DND-41 (cell line): ENCODE results near the gene RIBC2.

Experiments used
- ATAC-seq: fragments of 200-7000 bp; cut with Tn5 transposase; 3 replicates; pipeline ENCODE4 v1.9.1; 2021; ENCODE audit warnings: low read depth; ENCODE audit not compliant: insufficient read depth
- DNase-seq: peaks from one replicate; pipeline ENCODE4 v3.0.0-alpha.2; 2020
- H2AFZ ChIP-seq: 2 replicates; pipeline ENCODE4 v1.6.0; 2012; ENCODE audit warnings: low read depth, low read length
- H3K27ac ChIP-seq: 2 replicates; pipeline ENCODE4 v1.5.1; 2012; ENCODE audit warnings: low read length, inconsistent platforms
- H3K27me3 ChIP-seq: fragments of 200-600 bp; sonication (generic); 2 replicates; pipeline ENCODE4 v1.6.0; 2012; ENCODE audit warnings: low read length, mild to moderate bottlenecking, inconsistent platforms; ENCODE audit not compliant: insufficient read depth, poor library complexity
- H3K36me3 ChIP-seq: 2 replicates; pipeline ENCODE4 v1.5.1; 2012; ENCODE audit warnings: low read length, inconsistent platforms; ENCODE audit not compliant: insufficient read depth
- H3K4me1 ChIP-seq: 2 replicates; pipeline ENCODE4 v1.5.1; 2012; ENCODE audit warnings: mild to moderate bottlenecking, low read length; ENCODE audit not compliant: insufficient read depth
- H3K4me2 ChIP-seq: 2 replicates; pipeline ENCODE4 v1.6.0; 2012; ENCODE audit warnings: mild to moderate bottlenecking, moderate library complexity, low read length, inconsistent platforms; ENCODE audit not compliant: insufficient read depth
- H3K4me3 ChIP-seq, 2 experiments: fragments of 200-600 bp in 1 of 2; shearing (Covaris generic) in 1 of 2; 2 replicates each; pipeline ENCODE4 v1.5.1; 2012 to 2016; ENCODE audit warnings: inconsistent platforms in 2 of 2, low read length in 2 of 2, mild to moderate bottlenecking in 2 of 2, low read depth in 1 of 2, moderate library complexity in 1 of 2
- H3K79me2 ChIP-seq: 2 replicates; pipeline ENCODE4 v1.6.0; 2012; ENCODE audit warnings: low read length, inconsistent platforms; ENCODE audit not compliant: insufficient read depth
- H3K9ac ChIP-seq: 2 replicates; pipeline ENCODE4 v1.6.0; 2012; ENCODE audit warnings: low read depth, mild to moderate bottlenecking, inconsistent platforms, low read length, moderate library complexity
- H3K9me3 ChIP-seq: 2 replicates; pipeline ENCODE4 v1.5.1; 2012; ENCODE audit warnings: low read length, moderate library complexity, mild to moderate bottlenecking, inconsistent platforms; ENCODE audit not compliant: insufficient read depth, severe bottlenecking
- H4K20me1 ChIP-seq: 2 replicates; pipeline ENCODE4 v1.6.0; 2012; ENCODE audit warnings: low read length; ENCODE audit not compliant: insufficient read depth
- CTCF ChIP-seq: IDR thresholded peaks from 2 replicates; pipeline ENCODE4 v1.5.1; 2012; ENCODE audit warnings: borderline replicate concordance, low read length, moderate library complexity, mild to moderate bottlenecking; ENCODE audit not compliant: poor library complexity, severe bottlenecking; ENCODE audit errors: extremely low read depth
- EZH2 ChIP-seq: IDR thresholded peaks from 3 replicates; pipeline ENCODE4 v1.6.1; 2012; ENCODE audit warnings: borderline replicate concordance, low read depth, mild to moderate bottlenecking, moderate library complexity, low read length, inconsistent platforms; ENCODE audit not compliant: severe bottlenecking

RIBC2 gene

GRCh38 chr22:45376703-45377102 lies 36.8 kb upstream of the RIBC2 start:
- Histone ChIP-seq H3K4me3 (no peak overlapping the region), H3K36me3 (no peaks in the 10 kb centered on the region), H3K27me3 (no peaks in the 10 kb centered on the region), H3K9me3 (no peaks in the 10 kb centered on the region), H3K79me2 (no peaks in the 10 kb centered on the region), H4K20me1 (no peaks in the 10 kb centered on the region), H3K27ac (no peak overlapping the region), H2AFZ (no peak overlapping the region), H3K4me1 (no peaks in the 10 kb centered on the region), H3K9ac (no peak overlapping the region), H3K4me2 (no peak overlapping the region)
- TF ChIP-seq EZH2: no peak
- TF ChIP-seq CTCF: no peak
- ATAC-seq (no peak), DNase-seq (no peak)

- no peak for ATAC-seq
- TF ChIP-seq CTCF (no peak), EZH2 (no peak)
These were observed 32.1 kb upstream of the RIBC2 start for GRCh38 chr22:45381348-45381747.

GRCh38 chr22:45389546-45389945 lies 23.9 kb upstream of the RIBC2 start:
- H3K79me2 ChIP-seq: no peaks in the 10 kb centered on the region
- peaks cover 8% of the 10 kb centered on the region for H3K27me3 ChIP-seq
- TF ChIP-seq CTCF: no peak
- TF ChIP-seq EZH2: no peak
- H3K9ac ChIP-seq: no peak overlapping the region
- no peak overlapping the region for H3K4me3 ChIP-seq
- no peak overlapping the region for H3K4me2 ChIP-seq
- ATAC-seq (no peak), DNase-seq (no peak)
- H2AFZ ChIP-seq: no peak overlapping the region
- no peaks in the 10 kb centered on the region for H3K4me1 ChIP-seq
- H3K36me3 ChIP-seq: no peaks in the 10 kb centered on the region
- H4K20me1 ChIP-seq: no peaks in the 10 kb centered on the region
- H3K27ac ChIP-seq: no peak overlapping the region
- no peaks in the 10 kb centered on the region for H3K9me3 ChIP-seq

More at GRCh38 chr22:45381348-45381747, 32.1 kb upstream of the RIBC2 start:
- Histone ChIP-seq H3K9me3 (no peaks in the 10 kb centered on the region), H3K36me3 (no peaks in the 10 kb centered on the region), H3K4me1 (no peaks in the 10 kb centered on the region), H2AFZ (no peak overlapping the region), H3K79me2 (no peaks in the 10 kb centered on the region), H3K27ac (no peak overlapping the region), H3K27me3 (no peaks in the 10 kb centered on the region), H3K9ac (no peak overlapping the region), H3K4me2 (no peak overlapping the region), H4K20me1 (no peaks in the 10 kb centered on the region), H3K4me3 (no peak overlapping the region)
- no peak for DNase-seq

- Histone ChIP-seq H3K9me3 (peaks cover 4% of the 10 kb centered on the region), H2AFZ (no peak overlapping the region), H3K9ac (no peak overlapping the region), H4K20me1 (no peaks in the 10 kb centered on the region), H3K27me3 (peaks cover 9% of the 10 kb centered on the region), H3K4me3 (no peak overlapping the region), H3K79me2 (no peaks in the 10 kb centered on the region), H3K36me3 (no peaks in the 10 kb centered on the region), H3K4me1 (no peaks in the 10 kb centered on the region), H3K27ac (no peak overlapping the region), H3K4me2 (no peak overlapping the region)
- TF ChIP-seq EZH2: no peak
- TF ChIP-seq CTCF: peak; percentile 16
- no peak for DNase-seq
- ATAC-seq: no peak
These were observed 15.7 kb upstream of the RIBC2 start for GRCh38 chr22:45397806-45398205.
